Thyroid gland (tissue), 4 donors: Measurements from ENCODE around the gene PKIB.

Source experiments
- POLR2A ChIP-seq, 2 donors: fragments of 450-650 bp; IDR thresholded peaks; one replicate each; pipeline ENCODE4 v1.6.1; 2017; ENCODE audit warnings: antibody characterized with exemption in 2 of 2, mild to moderate bottlenecking in 2 of 2, moderate library complexity in 1 of 2
- TF ChIP-seq, protein P1 (sequence below), 6 experiments: fragments of 200-600 bp in 3 of 6; fragments of 450-650 bp in 3 of 6; sonication (generic) in 3 of 6; IDR thresholded peaks; one replicate each; pipeline ENCODE4 v1.5.1; 2016 to 2019; ENCODE audit warnings: antibody characterized with exemption in 6 of 6, mild to moderate bottlenecking in 2 of 6, inconsistent platforms in 1 of 6, moderate library complexity in 1 of 6

DNA sequence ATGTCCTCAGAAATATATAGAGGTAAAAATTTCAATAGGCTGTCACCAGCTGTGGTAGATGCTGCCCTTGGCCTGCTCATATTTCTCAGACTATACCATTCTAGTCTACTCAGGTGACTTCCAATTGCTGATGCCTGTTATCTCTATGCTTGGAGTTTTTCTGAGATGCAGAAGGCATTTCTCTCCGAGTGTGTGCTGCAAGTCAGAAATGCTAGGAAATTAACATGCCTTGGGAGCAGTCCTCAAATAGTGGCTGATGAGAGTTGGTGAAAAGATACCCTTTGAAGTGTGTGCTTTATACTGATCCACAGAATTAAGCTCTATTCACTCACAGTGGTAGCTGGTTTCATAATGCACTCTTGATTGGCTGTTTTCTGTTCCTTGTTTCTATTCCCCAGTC, 43.2 kb upstream of the PKIB start:
- TF ChIP-seq, protein P1, sequence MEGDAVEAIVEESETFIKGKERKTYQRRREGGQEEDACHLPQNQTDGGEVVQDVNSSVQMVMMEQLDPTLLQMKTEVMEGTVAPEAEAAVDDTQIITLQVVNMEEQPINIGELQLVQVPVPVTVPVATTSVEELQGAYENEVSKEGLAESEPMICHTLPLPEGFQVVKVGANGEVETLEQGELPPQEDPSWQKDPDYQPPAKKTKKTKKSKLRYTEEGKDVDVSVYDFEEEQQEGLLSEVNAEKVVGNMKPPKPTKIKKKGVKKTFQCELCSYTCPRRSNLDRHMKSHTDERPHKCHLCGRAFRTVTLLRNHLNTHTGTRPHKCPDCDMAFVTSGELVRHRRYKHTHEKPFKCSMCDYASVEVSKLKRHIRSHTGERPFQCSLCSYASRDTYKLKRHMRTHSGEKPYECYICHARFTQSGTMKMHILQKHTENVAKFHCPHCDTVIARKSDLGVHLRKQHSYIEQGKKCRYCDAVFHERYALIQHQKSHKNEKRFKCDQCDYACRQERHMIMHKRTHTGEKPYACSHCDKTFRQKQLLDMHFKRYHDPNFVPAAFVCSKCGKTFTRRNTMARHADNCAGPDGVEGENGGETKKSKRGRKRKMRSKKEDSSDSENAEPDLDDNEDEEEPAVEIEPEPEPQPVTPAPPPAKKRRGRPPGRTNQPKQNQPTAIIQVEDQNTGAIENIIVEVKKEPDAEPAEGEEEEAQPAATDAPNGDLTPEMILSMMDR (IDR thresholded peaks at IDR 0.05): no peak
- TF ChIP-seq POLR2A (IDR thresholded peaks at IDR 0.05): no peak
